Stimulated activated CD4-positive, alpha-beta T cell treated with anti-CD3 and anti-CD28 coated beads, Interleukin-1b, Interleukin-23, amount 100 ng/mL, for 4 hours (primary cell): ENCODE results near the gene MEX3B.

ENCODE experiments used
- DNase-seq, 2 donors: peaks; one replicate each; pipeline ENCODE4 v3.0.0-alpha.2; 2020; ENCODE audit warnings: low read depth in 2 of 2

The MEX3B gene

DNA sequence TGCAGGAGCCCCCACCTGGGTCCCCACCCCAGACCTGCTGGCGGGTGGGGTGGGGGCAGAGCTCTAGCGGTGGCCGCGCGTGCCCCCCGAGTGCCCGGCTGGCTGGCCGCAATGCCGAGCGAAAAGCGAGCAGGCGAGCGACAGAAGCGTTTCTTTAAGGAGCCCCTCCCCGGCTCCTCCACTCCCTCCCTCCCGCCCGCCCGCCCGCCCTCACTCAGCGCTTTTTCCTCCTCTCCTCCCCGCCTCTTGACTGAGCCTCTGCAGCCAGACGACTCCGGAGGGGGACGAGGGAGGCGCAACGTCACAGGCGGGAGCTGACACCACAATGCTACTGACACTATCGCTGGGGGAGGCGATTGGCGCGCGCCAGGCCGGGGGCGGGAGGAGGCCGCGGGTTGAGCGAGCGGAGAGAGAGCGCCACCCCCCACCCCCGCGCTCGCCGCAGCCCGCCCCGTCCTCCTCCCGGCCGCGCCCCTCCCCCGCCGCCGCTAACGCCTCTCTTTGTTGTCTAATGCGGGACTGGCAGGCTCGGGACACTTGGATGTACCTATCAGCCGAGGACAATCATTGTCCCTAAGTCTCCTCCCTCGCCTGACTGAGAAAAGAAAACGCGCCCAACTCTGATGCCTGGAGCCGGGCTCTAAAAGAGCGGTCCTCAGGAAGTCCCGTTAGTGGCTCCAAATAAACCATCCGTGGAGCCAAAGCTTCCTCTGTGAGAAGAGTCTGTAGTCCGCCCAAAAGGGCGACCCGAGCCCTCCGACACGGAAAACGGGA, at the start of gene MEX3B:
TSS of gene MEX3B (minus strand) at position 127 of the 774 bp plus-strand sequence. CDS start 313 bp downstream, outside the sequence.
- peak; percentile 79 to 88 for DNase-seq

GRCh38 chr15:82093774-82094211, 48.0 kb upstream of the MEX3B start:
- DNase-seq = no peak

- DNase-seq = no peak
Observed at GRCh38 chr15:82093325-82093724, 47.5 kb upstream of the MEX3B start.

- no peak for DNase-seq
Observed at GRCh38 chr15:82091636-82092140, 45.9 kb upstream of the MEX3B start.

DNA sequence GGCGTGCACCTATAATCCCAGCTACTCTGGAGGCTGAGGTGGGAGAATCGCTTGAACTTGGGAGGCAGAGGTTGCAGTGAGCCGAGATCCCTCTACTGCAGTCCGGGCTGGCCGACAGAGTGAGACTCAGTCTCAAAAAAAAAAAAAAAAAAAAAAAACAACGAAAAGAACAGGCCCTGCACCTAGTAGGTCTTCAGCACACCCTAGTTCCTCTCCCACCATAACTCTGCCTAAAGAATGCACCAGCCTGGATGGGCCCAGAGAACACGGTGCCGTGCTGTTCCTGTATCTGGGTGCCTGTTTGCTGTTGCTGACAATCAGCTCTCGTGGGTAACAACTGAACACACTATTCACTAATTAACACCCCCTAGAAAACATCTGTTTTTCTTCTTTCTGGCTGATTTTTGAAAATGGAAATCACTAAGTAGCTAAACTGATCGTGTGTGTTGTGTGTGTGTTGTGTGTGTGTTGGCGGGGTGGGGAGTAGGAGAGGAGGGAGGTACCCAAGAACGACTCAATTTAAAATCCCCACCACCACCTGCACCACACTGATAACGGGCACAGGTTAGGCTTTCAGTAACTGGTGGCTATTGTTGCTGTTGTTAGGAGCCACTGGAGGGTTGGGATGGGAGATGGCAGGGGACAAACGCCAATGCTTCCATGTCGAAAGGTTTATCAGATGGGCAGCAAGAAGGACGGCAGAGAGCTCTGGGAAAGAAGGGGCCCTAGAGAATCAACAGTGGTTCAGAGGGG, 40.6 kb upstream of the MEX3B start:
- DNase-seq = no peak

GRCh38 chr15:82081914-82082762, 36.3 kb upstream of the MEX3B start:
- no peak for DNase-seq

DNA sequence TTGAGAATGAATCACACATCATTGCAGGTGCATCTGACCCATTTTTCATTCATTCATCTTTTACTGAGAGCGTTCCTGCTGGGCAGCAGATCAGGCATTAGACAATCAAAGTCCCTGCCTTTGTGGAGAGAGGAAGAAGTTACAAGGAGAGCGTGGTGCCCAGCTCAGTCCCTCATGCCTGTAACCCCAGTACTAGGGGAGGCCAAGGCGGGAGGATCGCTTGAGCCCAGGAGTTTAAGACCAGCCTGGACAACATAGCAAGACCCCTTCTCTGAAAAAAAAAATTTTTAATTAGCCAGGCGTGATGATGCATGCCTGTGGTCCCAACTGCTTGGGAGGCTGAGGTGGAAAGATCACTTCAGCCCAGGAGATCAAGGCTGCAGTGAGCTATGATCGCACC, 35.0 kb upstream of the MEX3B start:
- DNase-seq = no peak

DNA sequence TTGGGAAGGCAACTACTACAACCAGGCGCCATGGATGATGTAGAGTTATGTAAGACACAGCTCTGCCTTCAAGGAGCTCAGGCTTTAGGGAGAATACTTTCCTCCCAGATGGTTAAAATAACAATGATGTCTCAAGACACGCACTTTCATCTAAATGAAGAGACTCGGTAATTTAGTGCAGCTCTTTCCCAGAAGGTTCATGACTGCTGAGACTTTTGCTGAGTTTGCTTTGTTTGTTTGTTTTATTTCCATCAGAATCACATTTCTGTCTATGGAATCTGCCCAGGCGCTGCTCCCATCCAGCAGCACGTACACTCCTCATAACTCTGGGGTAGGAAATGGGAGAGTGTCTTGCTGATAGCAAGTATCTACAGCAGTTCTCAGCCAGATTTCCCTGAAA, 33.9 kb upstream of the MEX3B start:
- DNase-seq = no peak

DNA sequence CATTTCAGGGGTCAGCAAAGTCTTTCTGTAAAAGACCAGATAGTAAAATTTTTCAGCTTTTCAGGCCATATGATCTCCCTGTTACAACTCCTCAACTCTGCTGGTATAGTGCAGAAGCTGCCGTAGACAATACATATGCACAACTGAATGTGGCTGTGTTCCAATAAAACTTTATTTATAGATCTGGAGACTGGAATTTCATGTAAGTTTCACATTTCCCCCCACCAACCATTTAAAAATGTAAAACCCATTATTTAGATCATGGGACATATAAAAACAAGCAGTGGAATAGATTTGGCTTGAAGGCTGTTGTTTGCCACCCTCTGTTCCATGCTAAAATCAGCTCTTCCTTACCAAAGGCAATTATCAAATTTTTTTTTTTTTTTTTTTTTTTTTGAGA, 28.8 kb upstream of the MEX3B start:
- no peak for DNase-seq

GRCh38 chr15:82072926-82073537, 27.2 kb upstream of the MEX3B start:
- no peak for DNase-seq

- DNase-seq = no peak
Observed at GRCh38 chr15:82066455-82066854, 20.6 kb upstream of the MEX3B start.

- no peak for DNase-seq
Observed at GRCh38 chr15:82064824-82065223, 19.0 kb upstream of the MEX3B start.

DNA sequence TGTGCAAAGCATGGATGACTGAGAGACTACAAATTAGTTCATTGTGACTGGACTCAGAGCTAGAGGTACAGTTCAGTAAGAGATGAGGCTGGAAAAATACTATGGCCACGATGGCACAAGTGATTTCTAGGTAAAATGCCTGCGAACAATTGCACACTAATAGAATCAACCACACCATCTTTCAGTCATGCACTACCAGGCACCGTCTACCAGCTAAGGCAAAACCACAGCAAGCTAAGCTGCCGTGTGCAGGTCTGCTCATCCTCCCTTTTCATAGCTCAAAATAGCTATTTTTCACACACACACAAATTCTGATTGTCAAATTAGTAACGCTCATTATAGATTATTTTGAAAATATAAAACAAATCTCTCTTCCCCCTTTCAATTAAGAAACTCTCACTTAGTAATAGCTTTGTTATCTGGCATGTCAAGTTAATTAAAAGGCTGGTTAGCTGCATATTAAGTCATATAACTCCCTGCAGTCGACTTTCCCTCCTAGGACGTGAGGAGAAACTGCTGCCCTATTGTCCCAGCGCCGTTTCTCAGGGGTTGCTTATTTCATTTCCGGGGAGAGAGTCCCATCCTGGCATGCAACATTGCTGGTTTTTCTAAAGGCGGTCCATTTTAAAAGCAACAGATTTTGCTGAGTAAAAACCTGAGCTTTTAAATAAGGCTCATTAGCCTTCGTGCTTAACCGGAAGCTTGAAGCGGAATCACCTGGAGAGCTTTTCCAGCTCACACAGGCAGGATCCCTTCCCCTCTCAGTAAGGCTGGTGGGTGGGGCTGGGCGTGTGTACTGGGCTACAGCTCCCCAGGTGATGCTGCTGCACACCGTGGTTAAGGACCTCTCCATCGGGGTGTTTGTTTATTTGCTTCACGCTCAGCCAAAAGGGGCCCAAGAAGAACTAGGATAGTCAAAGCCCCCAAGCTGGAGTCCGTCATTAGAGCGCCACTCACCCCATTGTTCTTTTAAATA, 16.9 kb upstream of the MEX3B start:
- no peak for DNase-seq

DNA sequence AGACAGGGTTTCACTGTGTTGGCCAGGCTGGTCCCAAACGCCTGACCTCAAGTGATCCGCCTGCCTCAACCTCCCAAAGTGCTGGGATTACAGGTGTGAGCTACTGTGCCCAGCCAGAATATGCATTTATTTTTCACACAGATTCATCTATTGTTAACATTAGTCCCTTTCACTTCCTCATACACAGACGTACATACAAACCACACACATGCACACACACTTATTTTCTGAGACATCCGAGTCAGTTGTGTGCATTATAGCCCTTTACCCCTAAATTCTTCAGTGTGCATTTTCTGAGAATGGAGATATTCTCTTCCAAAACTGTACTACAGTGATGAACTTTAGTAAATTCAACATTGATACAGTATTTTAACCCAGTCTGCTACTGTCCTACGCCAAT, 15.0 kb upstream of the MEX3B start:
- DNase-seq = no peak

DNA sequence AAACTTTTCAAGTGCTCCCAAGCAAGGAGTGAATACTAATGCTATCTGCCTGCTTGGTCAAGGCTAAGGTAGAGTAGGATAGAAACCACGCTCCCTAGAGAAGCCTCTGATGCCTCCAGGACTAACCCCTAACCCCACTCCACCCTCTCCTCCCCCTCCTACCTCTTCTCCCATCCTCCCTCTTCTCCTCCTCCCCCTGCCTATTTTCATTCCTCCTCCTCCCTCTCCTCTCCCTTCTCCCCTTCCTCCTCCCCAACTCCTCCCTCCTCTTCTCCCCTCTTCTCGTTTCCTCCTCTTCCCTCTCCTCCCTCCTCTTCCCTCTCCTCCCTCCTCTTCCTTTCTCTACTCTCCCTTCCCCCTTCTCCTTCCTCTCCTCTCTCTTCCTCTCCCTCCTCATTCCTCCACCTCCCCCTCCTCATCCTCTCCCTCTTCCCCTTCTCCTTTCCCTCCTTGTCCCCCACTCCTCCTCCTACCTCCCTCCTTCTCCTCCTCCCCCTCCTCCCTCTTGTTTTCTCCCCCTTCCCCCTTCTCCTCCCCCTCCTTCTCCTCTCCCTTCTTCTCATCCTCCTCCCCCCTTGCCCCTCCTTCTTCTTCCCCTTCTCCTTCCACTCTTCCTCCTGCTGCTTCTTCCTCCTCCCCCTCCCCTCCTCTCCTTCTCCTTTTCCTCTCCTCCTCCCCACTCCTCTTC, 12.8 kb upstream of the MEX3B start:
- no peak for DNase-seq

DNA sequence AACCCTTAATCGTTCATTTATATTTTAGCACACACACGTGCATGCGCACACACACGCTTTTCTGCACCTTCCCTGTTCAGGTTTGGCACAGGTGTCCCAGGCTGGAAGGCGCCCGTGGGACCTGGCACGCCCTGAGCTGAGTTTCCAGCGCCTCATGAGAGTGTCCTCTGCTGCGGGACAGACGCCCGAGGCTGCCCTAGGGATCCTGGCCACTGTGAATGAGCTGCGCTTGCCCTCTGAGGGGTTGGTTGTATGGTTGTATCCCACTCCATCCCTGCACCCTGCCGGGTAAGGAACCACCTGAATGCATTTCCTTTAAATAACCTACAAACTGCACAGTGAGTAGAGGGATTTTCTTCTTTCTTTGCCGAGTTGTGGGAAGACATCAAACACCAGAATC, 12.2 kb upstream of the MEX3B start:
- no peak for DNase-seq

- no peak for DNase-seq
Observed at GRCh38 chr15:82056958-82057823, 11.4 kb upstream of the MEX3B start.

GRCh38 chr15:82052751-82053150, 6.9 kb upstream of the MEX3B start:
- DNase-seq = no peak

GRCh38 chr15:82051664-82052063, 5.8 kb upstream of the MEX3B start:
- DNase-seq = no peak
